Middle frontal gyrus (tissue), 1 donor: ENCODE results near the gene CEP20.

Source experiments
- DNase-seq: peaks from one replicate; pipeline ENCODE4 v3.0.0-alpha.2; 2015; ENCODE audit warnings: low spot score; ENCODE audit errors: extremely low spot score

CEP20 gene

GRCh38 chr16:15834502-15834901 lies 53.9 kb downstream of the CEP20 start:
- DNase-seq: no peak

- no peak for DNase-seq
Observed at GRCh38 chr16:15833541-15833940, 54.9 kb downstream of the CEP20 start.

DNA sequence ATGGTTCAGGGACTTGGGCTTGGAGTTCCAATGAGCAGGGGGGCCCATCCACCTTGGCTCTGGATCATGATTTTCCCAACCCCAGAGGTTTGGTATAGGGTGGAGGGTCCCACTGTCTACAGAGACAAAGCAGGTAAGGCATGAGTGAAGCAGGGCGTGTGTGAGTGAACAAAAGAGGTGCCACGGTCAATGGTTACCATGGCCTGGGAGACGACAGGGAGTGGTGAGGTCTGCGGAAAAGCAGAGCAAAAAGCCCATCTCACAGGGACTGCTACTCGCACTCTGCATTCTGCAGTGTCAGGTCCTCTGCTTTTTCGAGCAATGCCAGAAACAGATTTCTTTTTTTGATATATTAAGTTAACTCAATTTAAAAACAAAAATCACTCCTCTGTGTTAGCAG lies 56.2 kb downstream of the CEP20 start:
- no peak for DNase-seq

DNA sequence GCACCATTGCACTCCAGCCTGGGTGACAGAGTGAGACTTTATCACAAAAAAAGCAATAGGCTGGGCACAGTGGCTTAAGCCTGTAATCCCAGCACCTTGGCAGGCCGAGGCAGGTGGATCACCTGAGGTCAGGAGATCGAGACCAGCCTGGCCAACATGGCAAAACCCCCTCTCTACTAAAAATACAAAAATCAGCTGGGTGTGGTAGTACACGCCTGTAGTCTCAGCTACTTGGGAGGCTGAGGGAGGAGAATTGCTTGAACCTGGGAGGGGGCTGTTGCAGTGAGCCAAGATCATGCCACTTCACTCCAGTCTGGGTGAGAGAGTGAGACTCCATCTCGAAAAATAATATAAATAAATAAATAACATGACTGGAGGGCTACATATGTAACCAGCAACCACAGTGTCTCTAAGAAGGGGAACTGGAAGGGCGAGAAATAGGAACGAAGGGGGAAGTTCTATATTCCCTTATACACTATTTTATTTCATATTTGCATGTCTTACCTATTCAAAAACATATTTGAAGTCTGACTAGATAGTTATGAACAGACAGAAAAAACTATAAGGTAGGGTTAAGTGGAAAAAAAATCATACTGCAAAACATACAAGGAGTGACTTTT lies 57.5 kb downstream of the CEP20 start:
- no peak for DNase-seq

DNA sequence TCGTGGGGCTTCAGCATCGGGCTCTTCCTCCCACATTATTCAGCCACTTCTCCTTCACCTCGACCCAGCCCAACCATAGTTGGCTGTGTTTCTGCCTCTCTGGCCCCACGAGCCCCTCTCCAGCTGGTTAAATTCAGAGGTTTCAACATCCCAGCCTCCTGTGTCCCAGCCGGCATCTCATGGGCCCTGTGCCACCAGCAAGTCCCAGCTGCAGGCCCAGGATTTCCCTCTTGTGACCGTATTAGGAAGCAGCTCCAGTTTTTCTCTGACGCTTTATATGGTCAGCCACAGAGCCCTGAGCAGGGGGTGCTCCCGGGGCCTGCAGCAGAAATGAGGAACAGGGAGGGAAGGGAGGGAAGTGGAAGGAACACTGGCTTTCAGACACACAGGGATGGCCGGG lies 58.9 kb downstream of the CEP20 start:
- DNase-seq: no peak

GRCh38 chr16:15827709-15828343 lies 60.6 kb downstream of the CEP20 start:
- DNase-seq: no peak

DNA sequence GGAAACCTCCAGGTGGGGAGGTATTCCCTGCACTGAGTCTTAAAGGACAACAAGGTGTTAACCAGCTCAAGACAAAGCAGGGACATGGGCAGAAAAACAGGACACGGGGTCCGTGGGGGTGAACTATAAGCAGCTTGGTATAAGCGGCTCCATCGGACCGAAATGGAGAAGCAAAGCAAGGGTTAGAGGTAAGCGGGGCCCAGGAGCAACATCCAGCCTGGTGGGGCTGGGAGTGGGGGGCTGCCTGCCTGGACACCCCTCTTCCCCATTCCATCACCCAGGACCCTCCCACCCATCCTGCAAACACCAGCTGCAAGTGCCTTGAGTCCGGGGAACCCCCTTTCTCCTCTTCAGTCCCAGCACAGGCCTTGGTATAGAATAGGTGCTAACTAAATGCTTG lies 61.1 kb downstream of the CEP20 start:
- DNase-seq: no peak

- DNase-seq: no peak
Observed at GRCh38 chr16:15825750-15826305, 62.6 kb downstream of the CEP20 start.

DNA sequence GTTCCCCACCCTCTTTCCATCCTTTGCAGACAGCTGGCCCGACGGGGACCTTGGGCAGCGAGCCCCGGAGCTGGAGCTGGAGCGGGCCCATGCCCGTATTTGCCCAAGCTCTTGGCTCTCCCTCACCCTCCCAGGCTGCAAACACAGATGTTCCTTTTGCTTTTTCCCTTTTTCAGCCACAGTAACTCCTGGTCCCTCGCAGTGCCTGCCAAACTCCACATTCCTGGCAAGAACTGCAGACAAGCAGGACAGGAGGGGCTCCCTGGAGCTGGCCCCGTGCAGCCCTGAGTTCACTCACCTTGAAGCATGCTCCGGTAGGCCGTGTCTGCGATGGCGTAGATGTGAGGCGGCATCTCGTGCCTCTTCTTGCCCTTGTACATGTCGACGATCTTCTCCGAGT lies 65.4 kb downstream of the CEP20 start:
- no peak for DNase-seq

DNA sequence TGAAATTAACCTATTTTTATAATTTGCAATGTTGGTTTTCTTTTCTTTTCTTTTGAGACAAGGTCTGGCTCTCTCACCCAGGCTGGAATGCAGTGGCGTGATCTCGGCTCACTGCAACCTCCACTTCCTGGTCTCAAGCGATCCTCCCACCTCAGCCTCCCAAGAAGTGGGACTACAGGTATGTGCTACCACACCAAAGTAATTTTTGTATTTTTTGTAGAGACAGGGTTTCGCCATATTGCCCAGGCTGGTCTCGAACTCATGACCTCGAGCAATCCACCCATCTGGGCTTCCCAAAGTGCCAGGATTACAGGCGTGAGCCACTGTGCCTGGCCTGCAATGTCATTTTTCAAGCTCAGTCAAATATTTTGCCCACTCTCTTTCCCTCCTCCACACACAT lies 67.6 kb downstream of the CEP20 start:
- no peak for DNase-seq

GRCh38 chr16:15819046-15819445 lies 69.4 kb downstream of the CEP20 start:
- no peak for DNase-seq

- no peak for DNase-seq
Observed at GRCh38 chr16:15817446-15817845, 71.0 kb downstream of the CEP20 start.

- no peak for DNase-seq
Observed at GRCh38 chr16:15816228-15816627, 72.2 kb downstream of the CEP20 start.
